GM23248 (cell line): ENCODE data around the gene ADO. TPM values are rescaled to one million over a fixed set of nuclear protein-coding genes. Genes with fewer than 3 reads are reported as not detected.

Source experiments
- DNase-seq: peaks from one replicate; pipeline ENCODE4 v3.0.0-alpha.2; 2015
- H2AFZ ChIP-seq: fragments of 200-600 bp; sonication (generic); 2 replicates; pipeline ENCODE4 v1.6.1; 2016; ENCODE audit warnings: antibody characterized with exemption
- H3F3A ChIP-seq: fragments of 200-600 bp; sonication (generic); 2 replicates; pipeline ENCODE4 v1.6.1; 2016; ENCODE audit warnings: mild to moderate bottlenecking, antibody characterized with exemption, mixed run types; ENCODE audit not compliant: insufficient read depth
- H3K27ac ChIP-seq: fragments of 200-600 bp; sonication (generic); 2 replicates; pipeline ENCODE4 v1.5.1; 2016; ENCODE audit warnings: mild to moderate bottlenecking
- H3K27me3 ChIP-seq: fragments of 200-600 bp; sonication (generic); replicated peaks from 2 replicates; pipeline ENCODE4 v1.6.1; 2016; ENCODE audit warnings: mild to moderate bottlenecking; ENCODE audit not compliant: insufficient read depth
- H3K36me3 ChIP-seq: fragments of 200-600 bp; sonication (generic); 2 replicates; pipeline ENCODE4 v1.6.1; 2016; ENCODE audit warnings: low read depth, mild to moderate bottlenecking
- H3K4me1 ChIP-seq: fragments of 200-600 bp; sonication (generic); 2 replicates; pipeline ENCODE4 v1.6.1; 2016; ENCODE audit warnings: mild to moderate bottlenecking; ENCODE audit not compliant: insufficient read depth
- H3K4me2 ChIP-seq: fragments of 200-600 bp; sonication (generic); one replicate; pipeline ENCODE4 v1.6.1; 2016; ENCODE audit warnings: mild to moderate bottlenecking; ENCODE audit not compliant: unreplicated experiment
- H3K4me3 ChIP-seq: fragments of 200-600 bp; sonication (generic); 2 replicates; pipeline ENCODE4 v1.5.1; 2016; ENCODE audit warnings: mild to moderate bottlenecking
- H3K79me2 ChIP-seq: fragments of 200-600 bp; sonication (generic); 2 replicates; pipeline ENCODE4 v1.6.1; 2016; ENCODE audit warnings: mild to moderate bottlenecking; ENCODE audit not compliant: insufficient read depth
- H3K9ac ChIP-seq: fragments of 200-600 bp; sonication (generic); 2 replicates; pipeline ENCODE4 v1.6.1; 2016; ENCODE audit warnings: mild to moderate bottlenecking
- H3K9me2 ChIP-seq: fragments of 200-600 bp; sonication (generic); 2 replicates; pipeline ENCODE4 v1.6.1; 2016; ENCODE audit warnings: mixed run types, mild to moderate bottlenecking, moderate library complexity; ENCODE audit not compliant: insufficient read depth
- H3K9me3 ChIP-seq: fragments of 200-600 bp; sonication (generic); one replicate; pipeline ENCODE4 v1.6.1; 2017; ENCODE audit warnings: low read depth
- H4K20me1 ChIP-seq: fragments of 200-600 bp; sonication (generic); 2 replicates; pipeline ENCODE4 v1.6.0; 2016; ENCODE audit not compliant: insufficient read depth
- EZH2 ChIP-seq: fragments of 200-600 bp; sonication (generic); IDR thresholded peaks from 2 replicates; pipeline ENCODE4 v1.6.1; 2018; ENCODE audit warnings: antibody characterized with exemption, mild to moderate bottlenecking; ENCODE audit not compliant: insufficient read depth, poor library complexity, severe bottlenecking
- EZH2phosphoT487 ChIP-seq: fragments of 200-600 bp; sonication (generic); IDR thresholded peaks from 2 replicates; pipeline ENCODE4 v1.6.1; 2018; ENCODE audit warnings: antibody characterized with exemption, moderate library complexity, mild to moderate bottlenecking, low read depth; ENCODE audit not compliant: insufficient read depth
- WGBS, 2 experiments: methylation state at CpG; one replicate each; pipeline ENCODE4 v1.1.6; 2015 to 2017; ENCODE audit warnings: low lambda C conversion rate in 2 of 2, low coverage in 1 of 2; ENCODE audit errors: missing lambda C conversion rate in 2 of 2; 5-methylcytosine and 5-hydroxymethylcytosine counted together
- in situ Hi-C: fragments of 300-500 bp; cut with MboI; formaldehyde crosslinking; loops from 2 replicates; pipeline ENCODE4 v1.15.0; 2020
- polyA plus RNA-seq: library from polyadenylated mRNA; unstranded; fragments of >200 nt; fragmentation: Nextera tagmentation; extraction: Ambion mirVana; gene quantifications from 2 replicates; pipeline ENCODE4 v1.2.1, GENCODE V29; 2016
- total RNA-seq: library from RNA; depleted of rRNA; stranded (reverse); fragments of >200 nt; shearing (Covaris generic); gene quantifications from 2 replicates; pipeline ENCODE4 v1.2.3, GENCODE V29; 2014

ADO gene
- total and polyA plus RNA-seq, 2 experiments from 2014 or later: 5.5 to 38.8 TPM

DNA sequence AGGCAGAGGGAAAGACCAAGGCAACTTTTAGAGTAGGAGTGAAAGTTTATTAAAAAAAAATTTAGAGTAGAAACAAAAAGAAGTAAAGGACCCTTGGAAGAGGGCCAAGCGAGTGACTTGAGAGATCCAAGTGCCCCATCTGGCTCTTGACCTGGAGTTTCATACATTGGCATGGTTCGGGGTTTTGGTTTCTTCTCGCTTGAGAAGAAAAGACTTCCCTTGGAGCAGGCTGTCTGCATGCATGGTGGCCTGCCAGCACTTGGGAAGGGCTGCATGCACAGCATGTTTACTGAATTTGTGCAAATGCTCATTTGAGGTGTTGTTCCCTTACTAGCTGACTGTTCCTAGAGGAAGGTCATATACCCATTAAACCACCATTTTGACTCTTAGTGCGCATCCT lies 8.8 kb upstream of the ADO start:
- no peaks in the 10 kb centered on the region for H3K27me3 ChIP-seq
- H3K9ac ChIP-seq: no peak overlapping the region
- H3K9me2 ChIP-seq: no peaks in the 10 kb centered on the region
- no peaks in the 10 kb centered on the region for H4K20me1 ChIP-seq
- no peak overlapping the region for H3K4me2 ChIP-seq
- H3K36me3 ChIP-seq: no peaks in the 10 kb centered on the region
- no peak overlapping the region for H3K4me3 ChIP-seq
- H3K4me1 ChIP-seq: peaks cover 9% of the 10 kb centered on the region; the same call in 1 of the 2 replicates
- no peak overlapping the region for H3K27ac ChIP-seq
- no peaks in the 10 kb centered on the region for H3K9me3 ChIP-seq
- no peak overlapping the region for H2AFZ ChIP-seq
- DNase-seq: no peak
- no peaks in the 10 kb centered on the region for H3F3A ChIP-seq
- no peak for TF ChIP-seq EZH2phosphoT487
- TF ChIP-seq EZH2: no peak
- in situ Hi-C loops: no loop called here
- 73 to 84% methylated on average over 4 of the region's 4 CpGs for WGBS, 2 experiments
- no peaks in the 10 kb centered on the region for H3K79me2 ChIP-seq

GRCh38 chr10:62796896-62797295 lies 7.6 kb upstream of the ADO start:
- Histone ChIP-seq H3K36me3 (no peaks in the 10 kb centered on the region), H3K4me2 (no peak overlapping the region), H3K9me3 (no peaks in the 10 kb centered on the region), H3K9ac (no peak overlapping the region), H3K9me2 (no peaks in the 10 kb centered on the region), H2AFZ (no peak overlapping the region), H4K20me1 (no peaks in the 10 kb centered on the region), H3K79me2 (no peaks in the 10 kb centered on the region), H3F3A (no peaks in the 10 kb centered on the region), H3K27me3 (no peaks in the 10 kb centered on the region), H3K4me1 (peaks cover 9% of the 10 kb centered on the region; the same call in 1 of the 2 replicates), H3K4me3 (no peak overlapping the region), H3K27ac (no peak overlapping the region)
- WGBS, 2 experiments: 60 to 61% methylated on average over 3 of the region's 3 CpGs
- TF ChIP-seq EZH2phosphoT487 (no peak), EZH2 (no peak)
- no peak for DNase-seq
- in situ Hi-C loops: no loop called here

DNA sequence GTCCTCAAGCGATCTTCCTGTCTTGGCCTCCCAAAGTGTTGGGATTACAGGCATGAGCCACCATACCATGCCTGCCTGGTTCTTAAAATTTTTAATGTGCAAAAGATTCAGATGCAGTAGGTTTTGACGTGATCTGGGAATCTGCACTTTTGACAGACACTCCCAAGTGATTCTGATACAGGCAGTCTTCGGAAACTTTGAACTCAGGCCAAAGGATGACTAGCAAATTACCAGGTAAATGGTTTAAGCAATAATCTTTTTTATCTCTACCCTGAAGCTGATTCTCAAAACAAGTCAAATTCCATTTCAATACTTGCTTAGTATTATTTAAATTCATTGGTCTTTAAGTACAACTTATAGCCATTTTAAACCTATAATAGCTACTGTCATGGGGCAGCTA lies 2.6 kb upstream of the ADO start:
- no peak overlapping the region for H2AFZ ChIP-seq
- H3K9me2 ChIP-seq: no peaks in the 10 kb centered on the region
- H3K4me2 ChIP-seq: no peak overlapping the region
- no peaks in the 10 kb centered on the region for H3K27me3 ChIP-seq
- H3K9me3 ChIP-seq: no peaks in the 10 kb centered on the region
- no peak for TF ChIP-seq EZH2phosphoT487
- no peak for TF ChIP-seq EZH2
- DNase-seq: no peak
- H3K27ac ChIP-seq: no peak overlapping the region
- 84 to 88% methylated on average over 3 of the region's 3 CpGs for WGBS, 2 experiments
- no peak overlapping the region for H3K4me3 ChIP-seq
- in situ Hi-C loops: loop anchor here (10.0 to 25.0 kb wide), 4 partner anchors 187 to 765 kb away; partner anchors contain the start of gene RTKN2
- peaks cover 17% of the 10 kb centered on the region for H3K79me2 ChIP-seq
- peaks cover 6% of the 10 kb centered on the region; the same call in 1 of the 2 replicates for H3F3A ChIP-seq
- no peaks in the 10 kb centered on the region for H3K36me3 ChIP-seq
- H3K9ac ChIP-seq: no peak overlapping the region
- H3K4me1 ChIP-seq: peaks cover 9% of the 10 kb centered on the region
- H4K20me1 ChIP-seq: peaks cover 8% of the 10 kb centered on the region; the same call in 1 of the 2 replicates

- in situ Hi-C loops: loop anchor here (10.0 to 25.0 kb wide), 4 partner anchors 189 to 767 kb away; partner anchors contain the start of gene RTKN2
Observed at GRCh38 chr10:62803724-62804355, 680 bp upstream of the ADO start.

More at GRCh38 chr10:62803724-62804355, 680 bp upstream of the ADO start:
- peak overlapping the region; percentile 88 for H3K4me2 ChIP-seq
- H3K9ac ChIP-seq: peak overlapping the region; percentile 90
- TF ChIP-seq EZH2: no peak
- TF ChIP-seq EZH2phosphoT487: no peak
- peak overlapping the region; percentile 81 for H3K4me3 ChIP-seq
- H4K20me1 ChIP-seq: peaks cover 15% of the 10 kb centered on the region
- peaks cover 6% of the 10 kb centered on the region; the same call in 1 of the 2 replicates for H3F3A ChIP-seq
- H3K79me2 ChIP-seq: peaks cover 37% of the 10 kb centered on the region
- peaks cover 22% of the 10 kb centered on the region for H3K4me1 ChIP-seq
- 20 to 21% methylated on average over 11 of the region's 11 CpGs for WGBS, 2 experiments
- H2AFZ ChIP-seq: peak overlapping the region; percentile 98
- H3K9me3 ChIP-seq: no peaks in the 10 kb centered on the region
- DNase-seq: peak; percentile 47
- H3K27ac ChIP-seq: peak overlapping the region; percentile 86
- H3K36me3 ChIP-seq: no peaks in the 10 kb centered on the region
- no peaks in the 10 kb centered on the region for H3K27me3 ChIP-seq
- no peaks in the 10 kb centered on the region for H3K9me2 ChIP-seq
